Suprapubic skin (tissue), 4 donors: ENCODE results near the gene MAML1.

Source experiments
- CTCF ChIP-seq, 2 donors: fragments of 200-600 bp in 1 of 2; fragments of 450-650 bp in 1 of 2; sonication (generic) in 1 of 2; IDR thresholded peaks; one replicate each; pipeline ENCODE4 v1.5.1; 2016 to 2019; ENCODE audit warnings: antibody characterized with exemption in 2 of 2, mild to moderate bottlenecking in 1 of 2, moderate library complexity in 1 of 2
- EP300 ChIP-seq: sonication (generic); formaldehyde crosslinking; IDR thresholded peaks from one replicate; pipeline ENCODE4 v1.6.1; 2017; ENCODE audit warnings: antibody characterized with exemption
- POLR2A ChIP-seq, 2 donors: fragments of 450-650 bp; IDR thresholded peaks; one replicate each; pipeline ENCODE4 v1.6.1; 2017; ENCODE audit warnings: antibody characterized with exemption in 2 of 2, mild to moderate bottlenecking in 2 of 2, moderate library complexity in 2 of 2
- POLR2AphosphoS5 ChIP-seq, 3 donors: sonication (generic); formaldehyde crosslinking; IDR thresholded peaks; one replicate each; pipeline ENCODE4 v1.6.1; 2017; ENCODE audit warnings: antibody characterized with exemption in 3 of 3

GRCh38 chr5:179699616-179700237, 32.9 kb upstream of the MAML1 start:
- no peak for TF ChIP-seq POLR2A (IDR thresholded peaks at IDR 0.05)
- TF ChIP-seq CTCF (IDR thresholded peaks at IDR 0.05), result no peak
- no peak for TF ChIP-seq POLR2AphosphoS5 (IDR thresholded peaks at IDR 0.05)
- TF ChIP-seq EP300, result no peak
